Skin epidermis (tissue), 12 donors: ENCODE results near the gene PTPN12.
"Not testable (repeated sequence)": the region's sequence is repeated elsewhere in the genome, so short reads cannot be mapped to it uniquely, and the experiment has no call there.

Source experiments
- H3K27ac ChIP-seq, 21 experiments: fragments of 200-600 bp; sonication (generic) in 11 of 21; one replicate each; pipeline ENCODE4 v1.5.0; 2020; ENCODE audit warnings: mild to moderate bottlenecking in 3 of 21, inconsistent platforms in 2 of 21, moderate library complexity in 2 of 21
- H3K4me3 ChIP-seq, 7 experiments: fragments of 200-600 bp; sonication (generic) in 2 of 7; one replicate each; pipeline ENCODE4 v1.5.0; 2020; ENCODE audit warnings: inconsistent platforms in 2 of 7, mild to moderate bottlenecking in 2 of 7, moderate library complexity in 1 of 7

PTPN12 gene

GRCh38 chr7:77652826-77653225, 115.7 kb downstream of the PTPN12 start:
- H3K27ac ChIP-seq, H3K4me3 ChIP-seq: not testable (repeated sequence)

GRCh38 chr7:77653572-77653971, 116.5 kb downstream of the PTPN12 start:
- H3K27ac ChIP-seq, result no peak overlapping the region
- no peak overlapping the region for H3K4me3 ChIP-seq

- no peak overlapping the region for H3K4me3 ChIP-seq
- no peak overlapping the region for H3K27ac ChIP-seq
Observed at GRCh38 chr7:77655356-77655755, 118.3 kb downstream of the PTPN12 start.

- H3K27ac ChIP-seq, result no peak overlapping the region
- no peak overlapping the region for H3K4me3 ChIP-seq
Observed at GRCh38 chr7:77655836-77656455, 118.9 kb downstream of the PTPN12 start.

- H3K4me3 ChIP-seq, result no peak overlapping the region
- H3K27ac ChIP-seq, result no peak overlapping the region
Observed at GRCh38 chr7:77657427-77658224, 120.5 kb downstream of the PTPN12 start.

GRCh38 chr7:77658928-77659327, 121.8 kb downstream of the PTPN12 start:
- H3K27ac ChIP-seq, result no peak overlapping the region
- no peak overlapping the region for H3K4me3 ChIP-seq

GRCh38 chr7:77661816-77662215, 124.7 kb downstream of the PTPN12 start:
- Histone ChIP-seq H3K27ac (no peak overlapping the region), H3K4me3 (no peak overlapping the region)

GRCh38 chr7:77662869-77663268, 125.8 kb downstream of the PTPN12 start:
- H3K27ac ChIP-seq, result no peak overlapping the region
- H3K4me3 ChIP-seq, result no peak overlapping the region

GRCh38 chr7:77664715-77665114, 127.6 kb downstream of the PTPN12 start:
- H3K4me3 ChIP-seq, result no peak overlapping the region
- no peak overlapping the region for H3K27ac ChIP-seq

- Histone ChIP-seq H3K4me3 (no peak overlapping the region), H3K27ac (no peak overlapping the region)
Observed at GRCh38 chr7:77665161-77665560, 128.1 kb downstream of the PTPN12 start.

GRCh38 chr7:77667459-77668086, 130.5 kb downstream of the PTPN12 start:
- no peak overlapping the region for H3K4me3 ChIP-seq
- H3K27ac ChIP-seq, result no peak overlapping the region

GRCh38 chr7:77674878-77675277, 137.8 kb downstream of the PTPN12 start:
- Histone ChIP-seq H3K4me3 (no peak overlapping the region), H3K27ac (no peak overlapping the region)

GRCh38 chr7:77679608-77680007, 142.5 kb downstream of the PTPN12 start:
- peak overlapping the region in 2 of 21 experiments; percentile 20 to 41 for H3K27ac ChIP-seq
- H3K4me3 ChIP-seq, result no peak overlapping the region

GRCh38 chr7:77680266-77680665, 143.2 kb downstream of the PTPN12 start:
- Histone ChIP-seq H3K27ac (no peak overlapping the region), H3K4me3 (no peak overlapping the region)

GRCh38 chr7:77684030-77684429, 146.9 kb downstream of the PTPN12 start:
- Histone ChIP-seq H3K4me3 (no peak overlapping the region), H3K27ac (peak overlapping the region in 6 of 21 experiments; percentile 7 to 43 (median 34))

GRCh38 chr7:77685233-77685632, 148.1 kb downstream of the PTPN12 start:
- peak overlapping the region in 7 of 21 experiments; percentile 7 to 58 (median 35) for H3K27ac ChIP-seq
- no peak overlapping the region for H3K4me3 ChIP-seq

GRCh38 chr7:77687100-77687746, 150.1 kb downstream of the PTPN12 start:
- Histone ChIP-seq H3K27ac (peak overlapping the region in 1 of 21 experiments; percentile 43), H3K4me3 (no peak overlapping the region)

GRCh38 chr7:77687747-77688144, 150.7 kb downstream of the PTPN12 start:
- peak overlapping the region in 1 of 21 experiments; percentile 43 for H3K27ac ChIP-seq

More at GRCh38 chr7:77687747-77688144, 150.7 kb downstream of the PTPN12 start:
- H3K4me3 ChIP-seq, result no peak overlapping the region
